ENCODE results near the gene TRAF3.
A peak's percentile ranks its signal among the peaks of the same experiment; 100 is the strongest.

The TRAF3 gene

DNA sequence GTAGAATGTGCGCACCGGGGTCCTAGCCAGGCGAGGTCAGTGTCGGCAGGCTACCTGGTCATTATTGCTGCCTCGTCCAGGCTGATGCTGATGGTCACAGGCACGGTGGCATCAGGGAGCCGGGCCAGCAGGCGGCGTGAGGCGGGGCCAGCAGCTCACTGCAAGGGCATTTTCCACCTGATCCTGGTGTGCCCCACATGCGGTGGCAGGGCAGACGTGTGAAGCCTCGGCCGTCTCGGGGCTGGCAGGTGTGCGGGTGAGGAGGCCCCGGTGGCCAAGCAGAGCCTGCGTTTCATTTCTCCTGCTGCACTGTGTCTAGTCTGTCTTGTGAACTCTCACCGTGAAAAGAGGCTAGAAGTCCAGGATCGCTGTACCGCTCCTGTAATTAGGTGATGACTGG is 133.2 kb downstream of the TRAF3 start:
- no peak for DNase-seq

DNA sequence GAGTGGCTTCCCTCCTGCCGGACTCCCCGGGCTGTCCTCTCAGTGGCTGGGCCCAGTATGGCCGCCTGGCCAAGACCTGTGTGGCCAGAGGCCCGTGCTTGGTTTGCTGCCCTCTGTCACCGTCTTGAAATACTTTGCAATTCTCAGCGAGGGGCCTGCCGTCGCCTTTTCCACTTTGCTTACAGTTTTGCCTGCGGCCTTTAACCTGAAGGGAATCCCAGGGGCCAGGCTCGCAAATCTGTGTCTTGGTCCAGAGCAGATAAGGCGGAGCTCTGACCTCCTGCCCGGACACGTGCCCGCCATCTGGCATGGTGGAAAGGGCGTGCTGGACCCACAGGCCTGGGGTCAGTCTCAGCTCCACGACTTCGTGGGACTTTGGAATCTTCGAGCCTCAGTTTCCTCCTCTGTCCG is 134.3 kb downstream of the TRAF3 start:
- DNase-seq = no peak

DNA sequence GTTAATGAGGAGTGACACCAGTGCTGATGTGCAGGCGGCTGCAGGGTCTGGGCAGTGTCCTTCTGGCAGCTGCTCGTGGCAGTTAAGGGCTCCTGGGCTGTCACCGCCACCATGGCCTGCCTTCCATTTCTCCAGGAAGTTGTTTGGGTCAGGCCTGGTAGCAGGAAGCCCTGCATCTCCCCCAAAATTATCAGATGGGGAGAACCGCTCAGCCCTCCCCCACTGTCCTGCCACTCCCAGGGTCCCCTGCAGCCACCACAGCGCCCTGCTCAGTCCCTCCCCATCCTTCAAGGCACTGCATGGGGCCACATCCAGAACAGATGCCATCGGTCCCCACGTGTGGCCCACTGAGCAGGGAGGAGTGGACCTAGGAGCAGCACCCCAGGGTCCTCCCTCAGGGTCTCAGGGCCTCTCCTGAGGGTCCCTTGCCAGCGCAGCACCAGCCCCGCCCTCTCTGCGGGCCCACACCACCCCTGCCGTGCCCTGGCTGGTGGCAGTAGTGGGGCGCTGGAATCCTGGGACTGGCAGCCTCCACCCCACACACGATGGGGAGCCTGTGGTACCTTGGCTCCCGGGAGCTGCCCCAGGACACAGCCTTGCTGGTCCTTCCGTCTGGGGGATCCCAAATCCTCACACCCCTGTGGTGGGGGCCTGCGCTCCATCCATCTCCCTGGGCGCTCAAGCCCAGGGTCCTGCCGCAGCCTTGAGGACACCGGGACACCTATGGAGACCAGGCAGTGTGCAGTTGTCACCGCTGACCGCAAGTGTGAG is 134.9 kb downstream of the TRAF3 start:
- no peak for DNase-seq

DNA sequence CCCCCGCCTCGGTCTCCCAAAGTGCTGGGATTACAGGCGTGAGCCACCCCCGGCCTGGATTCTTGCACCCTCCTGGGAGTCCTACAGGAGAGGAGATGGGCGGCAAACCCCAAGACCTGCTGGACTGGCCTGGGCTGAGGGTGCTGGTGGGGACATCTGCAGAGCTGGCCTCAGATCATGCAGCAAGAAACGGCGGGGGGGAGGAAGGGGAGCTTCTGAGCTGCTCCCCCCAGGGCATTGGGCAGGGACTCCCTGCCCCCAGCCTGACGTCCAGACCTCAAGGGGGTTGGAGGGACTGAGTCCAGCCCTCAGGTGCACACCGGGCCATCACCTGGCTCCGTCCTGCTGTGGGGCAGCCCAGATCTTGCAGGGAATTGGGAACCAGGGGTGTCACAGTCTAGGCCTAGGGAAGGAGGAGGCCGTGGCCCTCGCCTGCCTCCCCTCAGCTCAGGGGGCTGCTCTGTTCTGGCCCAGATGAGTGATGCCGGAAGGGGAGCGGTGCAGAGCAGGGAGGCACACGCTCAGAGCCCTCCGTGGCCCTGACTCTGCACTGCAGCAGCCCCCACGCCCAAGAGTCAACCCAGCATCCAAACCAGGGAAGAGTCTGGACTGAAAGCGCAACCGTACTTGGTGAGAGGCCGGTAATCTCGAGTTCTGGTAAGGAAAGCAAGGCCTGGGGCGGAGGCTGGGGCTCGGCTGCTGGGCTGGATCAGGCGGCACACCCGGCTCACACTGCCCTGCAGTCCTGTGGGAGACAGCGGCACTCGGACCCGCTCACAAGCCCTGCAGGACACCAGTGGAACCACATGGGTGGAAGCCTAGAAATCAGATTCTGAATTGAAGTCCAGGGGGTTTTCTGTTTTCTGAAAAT is 136.3 kb downstream of the TRAF3 start:
- no peak for DNase-seq

DNA sequence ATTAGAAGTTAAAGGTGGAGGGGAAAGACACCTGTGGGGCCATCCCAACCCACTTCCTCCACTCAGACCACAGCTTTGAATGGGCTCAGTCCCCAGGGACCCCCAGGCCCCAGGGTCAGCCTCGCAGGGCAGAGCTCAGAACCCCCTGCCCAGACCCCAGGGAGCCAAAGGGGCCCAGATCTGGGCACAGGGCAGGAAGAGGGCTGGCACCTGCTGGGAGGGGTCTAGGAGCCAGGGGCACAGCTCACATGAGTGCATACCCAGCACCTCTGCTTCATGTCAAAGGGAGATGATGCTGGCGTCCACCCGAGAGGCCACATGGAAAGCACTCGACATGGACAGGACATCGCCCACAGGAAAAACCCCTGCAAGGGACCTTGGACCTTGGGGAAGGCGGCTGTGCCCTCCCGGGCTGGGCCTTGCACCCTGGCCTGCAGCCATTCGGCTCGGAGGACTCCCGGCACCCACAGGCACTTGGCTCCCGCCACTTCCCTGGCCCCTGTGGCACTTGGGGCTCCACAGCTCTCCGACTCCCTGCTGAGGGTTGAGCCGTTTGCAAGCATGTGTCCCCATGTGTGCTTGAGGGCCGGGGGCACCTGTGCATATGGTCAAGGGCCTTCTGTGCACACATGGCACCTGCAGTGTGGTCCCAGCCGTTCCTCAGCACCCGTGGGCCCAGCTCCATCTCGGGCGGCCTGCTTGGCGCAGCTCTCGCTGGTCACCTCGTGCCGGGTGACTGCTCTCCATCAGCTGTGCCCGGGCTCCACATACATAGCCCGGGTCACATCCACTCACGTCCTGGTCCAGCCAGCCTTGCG is 137.4 kb downstream of the TRAF3 start:
- DNase-seq = no peak

DNA sequence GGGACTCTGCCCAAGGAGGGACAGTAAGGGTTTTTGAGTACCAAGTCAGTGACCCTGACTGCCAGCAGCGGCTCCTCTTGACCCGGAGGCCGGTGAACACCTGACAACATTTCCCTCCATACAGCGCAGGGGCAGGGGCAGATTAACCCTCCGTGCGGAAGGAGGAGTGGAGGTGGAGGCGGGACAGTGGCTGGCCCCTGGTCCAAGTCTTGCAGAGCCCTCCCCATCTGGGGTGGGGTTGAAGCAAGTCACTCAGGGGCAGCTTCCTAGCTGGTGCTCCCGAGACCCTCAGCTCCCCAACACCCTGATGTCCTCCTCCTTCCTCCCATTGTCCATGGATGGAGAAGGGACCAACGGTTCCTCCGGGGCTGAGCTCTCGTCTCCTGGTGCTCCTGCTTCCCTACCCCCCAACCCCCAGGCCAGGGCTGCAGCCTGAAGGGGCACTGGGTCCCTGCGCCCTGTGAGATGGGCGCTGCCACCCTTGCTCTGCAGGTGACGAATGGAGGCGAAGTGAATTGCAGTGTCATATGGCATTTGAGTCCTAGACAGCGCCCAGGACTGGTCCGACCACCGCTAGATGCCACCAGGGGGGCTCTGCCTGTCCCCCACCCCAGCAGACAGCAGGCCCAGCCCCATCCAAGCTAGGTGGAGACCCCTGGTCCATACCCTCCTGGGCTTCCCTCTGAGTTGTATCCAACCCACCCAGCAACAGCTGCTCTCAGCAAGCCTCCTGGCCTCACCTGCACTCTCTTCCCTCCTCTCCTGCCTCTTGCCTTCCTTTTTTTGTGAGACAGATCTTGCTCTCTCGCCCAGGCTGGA is 138.3 kb downstream of the TRAF3 start:
- DNase-seq = no peak

DNA sequence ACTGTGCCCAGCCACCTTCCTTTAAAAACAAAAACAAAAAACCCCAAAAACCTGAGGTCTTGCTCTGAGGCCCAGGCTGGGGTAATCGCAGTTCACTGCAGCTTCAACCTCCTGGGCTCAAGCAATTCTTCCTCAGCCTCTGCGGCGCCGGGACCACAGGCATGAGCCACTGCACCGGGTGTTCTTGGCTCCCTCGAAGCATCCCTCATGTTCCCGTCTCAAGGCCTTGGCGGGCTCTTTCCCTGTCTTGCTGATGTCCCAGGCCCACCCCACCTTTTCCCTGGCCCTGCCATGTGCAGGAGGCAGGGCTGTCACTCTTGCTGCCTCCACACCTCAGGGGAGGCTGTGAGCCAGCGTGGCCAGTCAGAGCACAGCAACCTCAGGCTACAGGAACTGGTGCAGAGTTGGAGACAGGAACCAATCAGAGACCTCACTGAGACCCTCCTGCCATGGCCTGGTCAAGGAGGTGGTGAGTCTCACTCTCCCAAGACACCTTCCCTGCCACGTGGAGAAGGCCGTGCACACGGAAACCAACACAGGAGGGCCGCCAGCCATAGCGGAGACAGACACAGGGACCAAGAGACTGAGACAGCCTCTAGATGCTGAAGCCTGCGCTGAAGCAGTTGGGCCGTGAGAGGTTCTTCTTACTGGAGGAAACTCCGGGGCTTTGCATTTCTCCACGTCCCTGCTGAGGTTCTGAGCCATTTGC is 139.3 kb downstream of the TRAF3 start:
- no peak for DNase-seq

DNA sequence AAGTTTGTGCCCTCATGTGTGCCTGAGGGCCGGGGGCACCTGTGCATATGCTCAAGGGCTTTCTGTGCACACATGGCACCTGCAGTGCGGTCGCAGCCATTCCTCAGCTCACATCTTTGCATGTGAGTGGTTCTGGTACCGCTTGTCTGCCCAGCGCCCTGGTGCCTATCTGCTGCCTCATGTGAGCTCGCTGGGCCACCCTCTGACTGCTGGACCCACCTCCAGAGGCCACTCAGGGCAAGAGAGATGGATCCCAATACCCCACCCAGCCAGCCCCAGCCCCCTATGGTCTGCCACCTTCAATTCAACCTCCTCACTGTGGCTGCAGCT is 139.8 kb downstream of the TRAF3 start:
- no peak for DNase-seq

DNA sequence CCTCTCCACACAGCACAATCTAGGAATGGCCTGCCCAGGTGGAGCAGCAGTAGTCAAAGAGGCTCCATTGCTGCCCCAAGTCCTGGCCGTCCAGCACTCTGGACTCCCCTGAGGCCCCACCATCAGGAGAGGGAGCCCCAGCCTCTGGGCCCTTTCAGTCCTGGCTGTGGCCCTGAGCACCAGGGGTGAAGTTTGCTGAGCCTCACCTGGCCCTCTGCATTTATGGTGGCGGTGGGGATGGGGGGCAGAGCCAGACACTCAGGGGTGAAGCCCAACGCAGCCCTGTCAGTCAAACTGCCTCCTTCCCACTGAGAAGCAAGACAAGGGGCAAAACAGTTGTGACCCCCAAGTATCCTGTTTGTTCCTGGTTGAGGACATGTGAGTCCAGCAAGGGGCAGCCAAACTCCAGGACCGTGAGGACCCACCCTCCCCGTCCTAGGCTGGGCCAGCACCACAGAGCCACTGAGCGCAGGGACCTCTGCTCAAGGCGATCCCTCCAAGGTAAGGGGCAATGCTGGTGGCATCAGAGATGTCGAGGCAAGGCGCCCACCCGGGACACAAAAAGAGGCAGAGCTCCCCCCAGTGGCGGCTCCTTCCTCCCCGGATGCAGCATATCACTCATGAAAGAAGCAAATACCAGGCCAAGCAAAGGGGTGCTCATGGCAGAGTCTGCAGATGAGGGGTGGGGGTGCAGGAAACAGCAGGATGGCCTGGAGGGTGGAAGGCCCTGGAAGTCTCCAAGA is 140.4 kb downstream of the TRAF3 start:
- peak in 3 of 5 donors; percentile 30 to 44 (median 43) for DNase-seq

DNA sequence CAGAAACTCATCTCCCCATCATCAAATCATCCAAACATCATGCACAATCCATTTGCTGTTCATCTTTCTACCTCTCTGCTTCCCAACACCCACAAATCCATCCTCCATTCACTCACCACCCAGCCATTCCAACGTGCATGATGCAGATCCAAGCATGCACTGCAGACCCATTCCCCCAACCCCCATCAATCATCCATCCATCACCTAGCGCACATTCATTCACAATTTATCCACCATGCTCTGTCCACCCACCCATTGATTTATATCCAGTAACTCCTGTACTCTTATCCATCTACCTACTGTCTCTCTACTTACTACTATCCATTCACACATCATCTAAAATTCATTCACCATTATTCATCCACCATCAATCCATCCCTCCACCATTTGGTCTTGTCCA is 141.2 kb downstream of the TRAF3 start:
- DNase-seq = no peak

DNA sequence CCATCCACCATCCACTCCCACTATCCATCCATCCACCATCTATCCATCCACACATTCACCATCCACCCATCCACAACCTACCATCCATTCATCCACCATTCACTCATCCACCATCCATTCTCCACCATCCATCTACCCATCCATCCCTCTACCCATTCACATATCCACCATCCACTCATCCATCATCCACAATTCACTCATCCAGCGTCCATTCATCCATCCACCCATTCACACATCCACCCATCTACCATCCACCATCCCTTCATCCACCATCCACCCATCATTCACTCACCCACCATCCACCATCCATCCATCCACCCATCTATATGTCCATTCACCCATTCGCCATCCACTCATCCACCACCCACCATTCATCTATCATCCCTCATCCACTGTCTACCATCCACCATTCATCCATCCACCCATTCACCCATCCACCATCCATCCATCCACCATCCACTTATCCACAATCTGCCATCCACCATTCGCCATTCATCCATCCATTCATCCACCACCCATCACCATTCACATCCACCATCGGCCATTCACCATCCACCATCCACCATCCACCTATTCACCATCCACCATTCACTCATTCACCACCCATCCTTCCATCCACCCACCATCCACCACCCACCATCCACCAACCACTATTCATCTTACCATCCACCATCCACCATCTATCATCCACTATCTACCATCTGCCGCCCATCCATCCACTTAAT is 143.2 kb downstream of the TRAF3 start:
- DNase-seq = no peak

DNA sequence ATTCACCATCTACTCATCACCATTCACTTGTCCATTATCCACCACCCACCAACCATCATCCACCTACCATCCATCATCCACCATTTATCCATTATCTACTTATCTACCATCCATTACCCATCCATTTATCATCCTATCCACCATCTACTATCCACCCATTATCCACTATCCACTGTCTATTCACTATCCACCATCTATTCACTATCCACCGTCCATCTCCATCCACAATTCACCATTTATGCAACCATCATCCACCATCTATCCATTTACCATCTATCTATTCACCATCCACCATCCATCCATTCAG is 143.7 kb downstream of the TRAF3 start:
- DNase-seq = no peak

DNA sequence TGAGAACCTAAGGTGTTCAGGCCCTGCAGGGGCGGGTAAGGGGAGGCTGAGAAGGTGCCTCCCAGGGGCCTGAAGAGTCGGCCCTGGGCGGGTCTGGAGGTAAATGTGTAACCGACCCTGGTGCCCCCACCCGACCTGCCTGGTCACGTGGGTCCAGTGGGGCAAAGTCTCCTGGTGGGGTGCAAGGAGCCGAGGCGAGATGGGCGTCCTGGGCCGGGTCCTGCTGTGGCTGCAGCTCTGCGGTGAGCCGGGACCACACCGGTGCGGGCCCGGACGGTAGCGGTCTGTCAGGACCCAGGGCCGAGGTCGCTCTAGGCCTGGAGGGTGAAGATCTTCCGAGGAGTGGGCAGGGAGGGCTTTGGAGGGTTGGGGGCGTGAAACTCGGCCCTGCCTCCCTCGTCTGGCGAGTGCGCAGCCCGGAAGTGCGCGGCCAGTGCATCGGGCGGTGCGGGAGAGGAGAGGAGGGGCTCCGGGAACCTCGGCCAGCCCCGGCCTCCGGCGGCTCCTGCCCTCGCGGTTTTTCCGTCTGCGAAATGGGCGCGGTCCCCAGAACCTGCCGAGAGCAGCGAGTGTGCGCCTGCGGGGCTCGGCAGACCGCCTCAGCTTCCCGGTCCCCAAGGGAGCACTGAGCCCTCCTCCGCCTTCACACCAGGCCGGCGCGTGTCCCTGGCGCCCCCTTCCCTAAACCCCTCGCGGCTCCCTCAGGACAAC is 145.4 kb downstream of the TRAF3 start, which contains the start of gene AMN:
AMN (plus strand) TSS at position 174 of the 711 bp plus-strand sequence; CDS start at position 200, 26 bp downstream.
- DNase-seq = no peak

DNA sequence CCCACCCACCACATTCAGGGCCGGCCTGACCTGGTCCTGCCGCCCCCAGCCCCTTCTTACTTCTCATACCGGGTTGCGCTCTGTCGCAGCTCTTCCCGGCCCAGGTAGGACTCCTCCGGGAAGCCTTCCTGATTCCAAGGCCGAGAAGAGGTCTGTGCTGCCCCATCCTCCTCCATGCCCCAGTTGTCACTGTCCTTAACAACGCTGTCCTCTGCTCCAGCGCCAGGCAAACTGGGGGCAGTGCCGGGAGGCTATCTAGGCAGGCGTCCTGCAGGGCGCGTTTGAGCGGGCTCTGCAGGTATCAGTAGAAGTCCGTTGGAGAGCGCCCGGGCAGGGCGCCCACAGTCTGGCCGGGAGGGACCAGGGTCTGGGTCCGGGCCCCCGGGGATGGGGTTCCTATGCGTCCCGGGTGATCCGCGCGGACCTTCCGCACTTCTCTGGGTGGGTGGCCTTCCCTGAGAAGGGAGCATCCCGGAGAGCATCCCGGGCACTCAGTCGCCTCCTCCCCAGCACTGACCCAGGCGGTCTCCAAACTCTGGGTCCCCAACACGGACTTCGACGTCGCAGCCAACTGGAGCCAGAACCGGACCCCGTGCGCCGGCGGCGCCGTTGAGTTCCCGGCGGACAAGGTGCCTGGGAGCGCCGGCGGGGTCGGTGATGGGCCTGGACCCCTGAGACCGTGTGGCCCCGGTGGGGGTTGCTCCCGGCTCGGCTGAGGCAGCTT is 146.1 kb downstream of the TRAF3 start:
- DNase-seq = no peak

DNA sequence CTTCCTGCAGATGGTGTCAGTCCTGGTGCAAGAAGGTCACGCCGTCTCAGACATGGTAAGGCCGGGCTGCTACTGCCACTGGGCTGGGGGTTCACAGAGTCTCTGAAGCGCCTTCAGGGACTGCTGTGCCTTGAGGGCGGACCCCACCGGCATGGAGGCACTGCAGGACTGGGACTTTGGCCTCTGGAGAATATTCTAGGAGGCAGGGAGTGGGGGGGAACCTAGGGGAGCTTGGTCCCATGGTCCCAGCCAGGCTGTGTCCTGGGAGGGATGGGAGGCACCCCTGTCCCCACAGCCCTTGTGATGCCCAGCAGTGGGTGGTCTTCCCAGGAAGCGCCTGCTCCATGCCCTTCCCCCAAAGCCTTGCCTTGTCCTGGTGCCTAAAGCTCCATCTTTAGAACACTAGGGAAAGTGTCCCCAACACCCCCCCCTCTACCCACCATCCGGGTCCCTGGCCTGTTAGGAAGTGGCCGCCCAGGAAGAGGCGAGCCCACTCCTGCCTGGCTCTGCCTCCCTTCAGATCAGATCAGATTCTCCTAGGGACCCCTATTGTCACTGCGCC is 146.8 kb downstream of the TRAF3 start:
- no peak for DNase-seq

DNA sequence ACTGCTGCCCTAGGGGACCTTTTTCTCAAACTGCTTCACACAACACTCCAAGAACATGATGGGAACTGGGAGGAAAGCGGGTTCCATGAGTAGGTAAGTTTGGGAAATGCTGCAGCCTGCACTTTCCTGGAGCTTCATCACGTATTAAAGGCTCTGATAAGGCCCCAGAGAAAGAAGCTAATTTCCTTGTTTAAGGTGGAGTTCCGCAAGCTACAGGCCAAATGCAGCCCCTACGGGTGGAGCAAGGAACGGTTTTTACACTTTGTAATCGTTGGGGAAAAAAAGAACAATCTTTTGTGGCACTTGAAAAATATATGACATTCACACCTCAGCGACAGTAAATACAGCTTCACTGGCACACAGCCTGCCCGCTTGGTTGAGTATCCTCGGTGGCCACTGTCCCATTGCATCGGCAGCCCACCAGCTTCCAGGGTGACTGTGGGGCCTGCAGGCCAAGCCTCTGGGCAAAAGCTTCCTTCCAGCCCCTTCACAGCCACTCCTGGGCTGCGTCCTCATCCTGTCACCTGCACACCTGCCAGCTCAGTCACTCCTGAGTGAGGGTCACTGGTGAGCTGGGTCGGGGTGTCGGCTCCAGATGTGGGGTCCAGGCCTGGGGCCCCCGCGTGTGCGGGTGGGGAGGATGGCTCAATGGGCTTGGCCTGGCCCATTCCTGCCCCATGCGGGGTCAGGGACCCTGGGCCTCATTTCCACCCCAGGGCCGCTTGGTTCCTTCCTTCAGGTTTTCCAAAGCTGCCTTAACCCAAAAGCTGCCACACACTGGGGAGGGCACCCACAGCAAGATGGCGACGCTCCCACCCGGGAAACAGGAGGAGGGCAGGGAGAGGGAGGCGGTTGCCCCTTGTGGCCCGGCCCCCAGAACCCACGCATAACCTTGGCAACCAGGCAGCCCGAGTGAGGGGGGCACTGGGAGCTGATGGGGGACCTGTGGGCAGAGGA is 147.7 kb downstream of the TRAF3 start:
- DNase-seq = no peak

DNA sequence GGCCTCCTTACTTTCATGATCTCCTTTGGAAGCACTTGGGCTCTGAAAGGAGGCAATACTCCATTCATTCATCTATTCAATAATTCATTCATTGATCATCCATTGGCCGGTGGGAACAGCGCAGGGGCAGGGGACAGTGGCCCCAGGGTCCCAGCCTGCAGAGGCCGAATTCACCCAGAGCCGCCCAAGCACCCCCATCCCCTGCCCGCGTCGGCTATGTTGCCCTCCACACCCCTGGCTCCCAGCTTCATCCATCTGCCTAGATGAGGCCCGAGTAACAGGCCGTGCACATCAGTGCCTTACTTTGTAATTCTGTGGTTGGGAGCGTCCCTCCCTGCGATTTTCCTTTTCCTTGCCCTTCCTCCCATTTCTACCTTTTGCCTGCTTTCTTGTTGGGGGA is 148.4 kb downstream of the TRAF3 start:
- DNase-seq = no peak
